IMR-90 (cell line): ENCODE results near the gene RABGEF1. TPM values are rescaled to one million over a fixed set of nuclear protein-coding genes. Genes with fewer than 3 reads are reported as not detected.

Experiments
- ATAC-seq: fragments of 200-7000 bp; cut with Tn5 transposase; 2 replicates; pipeline ENCODE4 v1.9.1; 2020; ENCODE audit warnings: low read depth, mild to moderate bottlenecking, moderate library complexity
- BruUV-seq: library from RNA; stranded (reverse); fragments of 400-500 nt; replicated peaks from 2 replicates; lab custom pipeline; 2021; lab: Mats Ljungman, UMichigan
- CTCF ChIA-PET: fragments of 300-600 bp; formaldehyde crosslinking; extraction: SDS; loops from one replicate; lab custom pipeline; 2021; ENCODE audit warnings: antibody characterized with exemption; lab: Yijun Ruan, JAX
- POLR2A ChIA-PET: fragments of 300-600 bp; sonication (Branson Sonifier 250); formaldehyde crosslinking; loops from one replicate; lab custom pipeline; 2022; ENCODE audit warnings: antibody characterized with exemption; ENCODE audit not compliant: unreplicated experiment; lab: Charles Lee
- DNase-seq: peaks from one replicate; pipeline ENCODE4 v3.0.0; 2013
- H2AFZ ChIP-seq: replicated peaks from 2 replicates; pipeline ENCODE3; 2013; ENCODE audit warnings: low read length, mild to moderate bottlenecking; ENCODE audit not compliant: poor library complexity
- H2AK5ac ChIP-seq: 2 replicates; pipeline ENCODE4 v1.6.1; 2013; ENCODE audit warnings: low read depth, low read length, inconsistent platforms
- H2AK9ac ChIP-seq: replicated peaks from 2 replicates; pipeline ENCODE3; 2013; ENCODE audit warnings: mild to moderate bottlenecking, low read depth, low read length, moderate library complexity; ENCODE audit not compliant: poor library complexity
- H2BK120ac ChIP-seq: 2 replicates; pipeline ENCODE4 v1.6.1; 2013; ENCODE audit warnings: low read depth, low read length, inconsistent platforms
- H2BK15ac ChIP-seq: 3 replicates; pipeline ENCODE4 v1.6.1; 2013; ENCODE audit warnings: low read depth, low read length, inconsistent platforms
- H2BK20ac ChIP-seq: 2 replicates; pipeline ENCODE4 v1.6.1; 2013; ENCODE audit warnings: low read depth, mild to moderate bottlenecking, inconsistent platforms, low read length, moderate library complexity
- H2BK5ac ChIP-seq: 2 replicates; pipeline ENCODE4 v1.6.1; 2013; ENCODE audit warnings: mild to moderate bottlenecking, low read depth, low read length, inconsistent platforms; ENCODE audit not compliant: poor library complexity, severe bottlenecking
- H3K14ac ChIP-seq: replicated peaks from 2 replicates; pipeline ENCODE4 v1.6.1; 2013; ENCODE audit warnings: low read depth, low read length, inconsistent platforms
- H3K18ac ChIP-seq: 2 replicates; pipeline ENCODE4 v1.6.1; 2013; ENCODE audit warnings: low read depth, low read length, control low read depth
- H3K23ac ChIP-seq: 2 replicates; pipeline ENCODE4 v1.6.1; 2013; ENCODE audit warnings: low read depth, low read length, inconsistent platforms
- H3K27ac ChIP-seq: 2 replicates; pipeline ENCODE4 v1.5.1; 2013; ENCODE audit warnings: mild to moderate bottlenecking, control low read depth, low read length; ENCODE audit not compliant: insufficient read depth
- H3K27me3 ChIP-seq: 2 replicates; pipeline ENCODE4 v1.6.1; 2013; ENCODE audit warnings: low read length; ENCODE audit not compliant: control insufficient read depth, insufficient read depth
- H3K36me3 ChIP-seq: 2 replicates; pipeline ENCODE4 v1.6.1; 2013; ENCODE audit warnings: low read length, mixed read lengths; ENCODE audit not compliant: control insufficient read depth, insufficient read depth
- H3K4ac ChIP-seq: 2 replicates; pipeline ENCODE4 v1.6.1; 2013; ENCODE audit warnings: low read depth, low read length, inconsistent platforms
- H3K4me1 ChIP-seq: 2 replicates; pipeline ENCODE4 v1.6.1; 2013; ENCODE audit warnings: low read length, mixed read lengths; ENCODE audit not compliant: control insufficient read depth, insufficient read depth
- H3K4me2 ChIP-seq: 2 replicates; pipeline ENCODE4 v1.6.1; 2013; ENCODE audit warnings: low read depth, mild to moderate bottlenecking, control low read depth, low read length, moderate library complexity
- H3K4me3 ChIP-seq: 2 replicates; pipeline ENCODE4 v1.5.1; 2013; ENCODE audit warnings: low read depth, mild to moderate bottlenecking, control low read depth, low read length, moderate library complexity; ENCODE audit not compliant: insufficient read depth
- H3K56ac ChIP-seq: 2 replicates; pipeline ENCODE4 v1.6.1; 2013; ENCODE audit warnings: low read length, inconsistent platforms; ENCODE audit not compliant: insufficient read depth; ENCODE audit errors: extremely low read depth
- H3K79me1 ChIP-seq, 2 experiments: 2 replicates each; pipeline ENCODE4 v1.6.1; 2013; ENCODE audit warnings: low read length in 2 of 2, inconsistent platforms in 1 of 2, low read depth in 1 of 2
- H3K9ac ChIP-seq: 2 replicates; pipeline ENCODE4 v1.6.1; 2013; ENCODE audit warnings: low read depth, low read length, control low read depth
- H3K9me1 ChIP-seq: 2 replicates; pipeline ENCODE4 v1.6.1; 2013; ENCODE audit warnings: low read length, inconsistent platforms; ENCODE audit not compliant: insufficient read depth
- H3K9me3 ChIP-seq: 2 replicates; pipeline ENCODE4 v1.6.1; 2013; ENCODE audit warnings: low read length; ENCODE audit not compliant: control insufficient read depth, insufficient read depth
- H4K20me1 ChIP-seq: 2 replicates; pipeline ENCODE4 v1.6.1; 2013; ENCODE audit warnings: low read length, inconsistent platforms; ENCODE audit not compliant: insufficient read depth
- H4K5ac ChIP-seq: 2 replicates; pipeline ENCODE4 v1.6.1; 2013; ENCODE audit warnings: mild to moderate bottlenecking, low read depth, low read length, control low read depth
- H4K8ac ChIP-seq, 2 experiments: 2 replicates each; pipeline ENCODE4 v1.6.1; 2013; ENCODE audit warnings: low read depth in 2 of 2, low read length in 2 of 2, control low read depth in 1 of 2, inconsistent platforms in 1 of 2
- H4K91ac ChIP-seq: 2 replicates; pipeline ENCODE4 v1.6.1; 2013; ENCODE audit warnings: low read depth, low read length, inconsistent platforms; ENCODE audit not compliant: insufficient read depth
- BHLHE40 ChIP-seq: fragments of 150-350 bp; IDR thresholded peaks from 2 replicates; pipeline ENCODE4 v1.6.1; 2016; ENCODE audit warnings: mild to moderate bottlenecking, low read depth, low read length
- CTCF ChIP-seq: conservative IDR thresholded peaks from 2 replicates; pipeline ENCODE4 v1.5.1; 2012; ENCODE audit warnings: mild to moderate bottlenecking, low read depth, low read length, improper control_type of control experiment
- ELK1 ChIP-seq: fragments of 150-350 bp; IDR thresholded peaks from 2 replicates; pipeline ENCODE4 v1.6.1; 2016; ENCODE audit warnings: low read depth, mild to moderate bottlenecking, low read length, moderate library complexity, borderline replicate concordance
- FOS ChIP-seq: fragments of 150-350 bp; IDR thresholded peaks from 2 replicates; pipeline ENCODE4 v1.6.1; 2016; ENCODE audit warnings: low read depth, low read length
- MAFK ChIP-seq: IDR thresholded peaks from 2 replicates; pipeline ENCODE4 v1.6.1; 2012; ENCODE audit warnings: low read depth, low read length, improper control_type of control experiment
- MAZ ChIP-seq: IDR thresholded peaks from 2 replicates; pipeline ENCODE4 v1.6.1; 2012; ENCODE audit warnings: low read depth, mild to moderate bottlenecking, low read length, improper control_type of control experiment, moderate library complexity, borderline replicate concordance
- MXI1 ChIP-seq: IDR thresholded peaks from 2 replicates; pipeline ENCODE4 v1.6.1; 2012; ENCODE audit warnings: low read depth, mild to moderate bottlenecking, low read length, moderate library complexity, borderline replicate concordance
- POLR2A ChIP-seq: IDR thresholded peaks from 2 replicates; pipeline ENCODE4 v1.6.1; 2012; ENCODE audit warnings: mild to moderate bottlenecking, low read depth, low read length
- RAD21 ChIP-seq: IDR thresholded peaks from 2 replicates; pipeline ENCODE4 v1.6.1; 2012; ENCODE audit warnings: low read length, improper control_type of control experiment
- RFX5 ChIP-seq: IDR thresholded peaks from 2 replicates; pipeline ENCODE4 v1.8.0; 2012; ENCODE audit warnings: low read depth, mild to moderate bottlenecking, low read length, moderate library complexity
- SMC3 ChIP-seq: fragments of 150-350 bp; IDR thresholded peaks from 2 replicates; pipeline ENCODE4 v1.6.1; 2016; ENCODE audit warnings: low read depth, mild to moderate bottlenecking, antibody characterized with exemption, low read length, moderate library complexity
- WGBS, 2 experiments: methylation state at CpG; one replicate each; pipeline versions ENCODE4 v1.1.5 to v1.1.7; 2013; ENCODE audit warnings: missing lambda C conversion rate in 2 of 2; ENCODE audit not compliant: insufficient read length in 1 of 2; ENCODE audit errors: extremely low coverage in 2 of 2; 5-methylcytosine and 5-hydroxymethylcytosine counted together
- dilution Hi-C: fragments of 300-500 bp; cut with HindIII; formaldehyde crosslinking; loops from one replicate; pipeline ENCODE4 v1.14.3; 2018; ENCODE audit warnings: low sequenced_read_pairs; ENCODE audit not compliant: unreplicated experiment
- in situ Hi-C: fragments of 300-500 bp; cut with MboI; formaldehyde crosslinking; loops from 3 replicates; pipeline ENCODE4 v1.14.3; 2019; ENCODE audit warnings: low sequenced_read_pairs, inconsistent platforms, mixed read lengths
- intact Hi-C: fragments of 100-400 bp; cut with micrococcal nuclease; formaldehyde crosslinking; loops from 2 replicates; pipeline ENCODE4 v1.10.0; 2022
- polyA plus RNA-seq, 3 experiments: library from polyadenylated mRNA; depleted of rRNA; stranded (reverse); fragments of >200 nt; gene quantifications; 2 replicates each; pipeline ENCODE4 v1.2.3, GENCODE V29; 2012; ENCODE audit warnings: low replicate concordance in 1 of 3
- total RNA-seq: library from RNA; depleted of rRNA; stranded (reverse); fragments of >200 nt; gene quantifications from 2 replicates; pipeline ENCODE4 v1.2.3, GENCODE V29; 2012
- TF ChIP-seq, protein P1 (sequence below): fragments of 150-350 bp; IDR thresholded peaks from 2 replicates; pipeline ENCODE4 v1.6.1; 2017; ENCODE audit warnings: mild to moderate bottlenecking, antibody characterized with exemption, low read length, low read depth

RABGEF1 gene
- total and polyA plus RNA-seq, 2 of the 4 experiments (the other 2 are of a cell fraction) = 34.9 to 56.6 TPM

GRCh38 chr7:66839814-66840213, 99.3 kb downstream of the RABGEF1 start:
- H3K27me3 ChIP-seq = no peaks in the 10 kb centered on the region
- no peak overlapping the region for H4K5ac ChIP-seq
- DNase-seq = no peak
- POLR2A ChIA-PET = no interaction called here
- intact Hi-C loops = no loop called here
- no peaks in the 10 kb centered on the region for H4K20me1 ChIP-seq
- H2AK9ac ChIP-seq = no peak overlapping the region
- no peak for ATAC-seq
- H3K4ac ChIP-seq = no peak overlapping the region
- no peak overlapping the region for H3K4me2 ChIP-seq
- H3K4me1 ChIP-seq = no peaks in the 10 kb centered on the region
- CTCF ChIA-PET = no interaction called here
- no peak overlapping the region for H3K23ac ChIP-seq
- H2AFZ ChIP-seq = no peak overlapping the region
- no peak overlapping the region for H3K56ac ChIP-seq
- H2BK20ac ChIP-seq = no peak overlapping the region
- in situ Hi-C loops = no loop called here
- H3K27ac ChIP-seq = no peak overlapping the region
- no peak overlapping the region for H3K4me3 ChIP-seq
- H3K9me3 ChIP-seq = no peaks in the 10 kb centered on the region
- no peak overlapping the region for H4K91ac ChIP-seq
- no peak overlapping the region for H3K18ac ChIP-seq
- no peak overlapping the region for H3K9ac ChIP-seq
- dilution Hi-C loops = no loop called here
- H3K79me1 ChIP-seq = 0 out of 4 replicates have a peak, but pooled peaks cover 0 to 5% of the 10 kb centered on the region in 2 experiments
- TF ChIP-seq FOS (no peak), MAZ (no peak), CTCF (no peak), ELK1 (no peak), MXI1 (no peak), BHLHE40 (no peak), SMC3 (no peak), RAD21 (no peak), POLR2A (no peak), RFX5 (no peak), MAFK (no peak)
- TF ChIP-seq, protein P1, sequence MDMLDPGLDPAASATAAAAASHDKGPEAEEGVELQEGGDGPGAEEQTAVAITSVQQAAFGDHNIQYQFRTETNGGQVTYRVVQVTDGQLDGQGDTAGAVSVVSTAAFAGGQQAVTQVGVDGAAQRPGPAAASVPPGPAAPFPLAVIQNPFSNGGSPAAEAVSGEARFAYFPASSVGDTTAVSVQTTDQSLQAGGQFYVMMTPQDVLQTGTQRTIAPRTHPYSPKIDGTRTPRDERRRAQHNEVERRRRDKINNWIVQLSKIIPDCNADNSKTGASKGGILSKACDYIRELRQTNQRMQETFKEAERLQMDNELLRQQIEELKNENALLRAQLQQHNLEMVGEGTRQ = no peak
- no TSS peak for BruUV-seq
- no peak overlapping the region for H2BK120ac ChIP-seq
- no peak overlapping the region for H3K14ac ChIP-seq
- no peak overlapping the region for H2BK15ac ChIP-seq
- no peak overlapping the region for H4K8ac ChIP-seq
- WGBS, 2 experiments = 77% methylated on average over 7 of the region's 8 CpGs; no CpG with 5 or more reads in 1 of the 2 experiments
- no peak overlapping the region for H2AK5ac ChIP-seq
- no peaks in the 10 kb centered on the region for H3K9me1 ChIP-seq
- no peaks in the 10 kb centered on the region for H3K36me3 ChIP-seq
- no peak overlapping the region for H2BK5ac ChIP-seq
